NCI-H2029 treated with DMSO at 0.1 percent for 48 hours (cell line): ENCODE data around the gene RHOT2.
"Not testable (repeated sequence)": the region's sequence is repeated elsewhere in the genome, so short reads cannot be mapped to it uniquely, and the experiment has no call there.

Experiments used
- DNase-seq: peaks from one replicate; lab custom pipeline; 2025; lab: John Stamatoyannopoulos, UW

RHOT2 gene

GRCh38 chr16:700684-701584, 33.0 kb downstream of the RHOT2 start:
- DNase-seq: no peak

DNA sequence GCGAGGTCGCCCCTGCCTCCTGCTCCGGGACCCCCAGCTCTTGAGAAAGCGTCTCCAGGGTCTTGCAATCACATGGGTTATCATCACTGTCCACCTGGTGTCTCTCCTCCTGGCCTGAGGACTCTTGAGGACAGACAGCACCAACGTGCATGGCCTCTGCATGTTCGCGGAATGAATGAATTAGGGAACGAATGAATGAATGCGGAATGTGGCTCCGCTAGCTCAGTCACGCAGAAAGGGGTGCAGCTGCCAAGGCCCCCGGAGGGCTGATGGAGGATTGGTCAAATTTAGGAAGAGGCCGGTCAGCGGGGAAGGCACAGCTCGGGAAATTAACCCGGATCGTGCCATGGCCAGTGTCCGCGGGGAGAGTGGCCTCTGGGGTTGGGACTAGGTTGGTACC, 34.4 kb downstream of the RHOT2 start:
- DNase-seq: no peak

- no peak for DNase-seq
These were observed 35.5 kb downstream of the RHOT2 start for GRCh38 chr16:703406-703805.

DNA sequence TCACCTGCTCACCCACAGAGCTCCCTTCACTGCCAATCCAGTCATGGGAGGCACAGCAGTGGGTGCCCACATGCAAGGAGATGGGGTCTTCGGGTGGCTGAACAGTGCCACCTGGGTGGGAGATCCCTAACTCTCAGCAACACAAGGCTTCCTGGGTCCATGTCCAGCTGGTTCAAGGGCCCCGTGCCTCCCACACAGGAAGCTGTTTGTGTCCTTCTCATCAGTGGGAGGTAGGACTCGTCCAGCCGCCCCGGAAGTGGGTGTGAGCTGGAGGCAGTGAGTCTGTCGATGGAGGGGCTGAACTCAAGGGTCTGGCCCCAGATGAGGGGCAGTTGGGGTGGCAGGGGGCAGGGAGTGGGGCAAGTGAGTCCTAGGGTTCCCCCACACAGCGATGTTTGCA, 36.1 kb downstream of the RHOT2 start:
- DNase-seq: no peak

DNA sequence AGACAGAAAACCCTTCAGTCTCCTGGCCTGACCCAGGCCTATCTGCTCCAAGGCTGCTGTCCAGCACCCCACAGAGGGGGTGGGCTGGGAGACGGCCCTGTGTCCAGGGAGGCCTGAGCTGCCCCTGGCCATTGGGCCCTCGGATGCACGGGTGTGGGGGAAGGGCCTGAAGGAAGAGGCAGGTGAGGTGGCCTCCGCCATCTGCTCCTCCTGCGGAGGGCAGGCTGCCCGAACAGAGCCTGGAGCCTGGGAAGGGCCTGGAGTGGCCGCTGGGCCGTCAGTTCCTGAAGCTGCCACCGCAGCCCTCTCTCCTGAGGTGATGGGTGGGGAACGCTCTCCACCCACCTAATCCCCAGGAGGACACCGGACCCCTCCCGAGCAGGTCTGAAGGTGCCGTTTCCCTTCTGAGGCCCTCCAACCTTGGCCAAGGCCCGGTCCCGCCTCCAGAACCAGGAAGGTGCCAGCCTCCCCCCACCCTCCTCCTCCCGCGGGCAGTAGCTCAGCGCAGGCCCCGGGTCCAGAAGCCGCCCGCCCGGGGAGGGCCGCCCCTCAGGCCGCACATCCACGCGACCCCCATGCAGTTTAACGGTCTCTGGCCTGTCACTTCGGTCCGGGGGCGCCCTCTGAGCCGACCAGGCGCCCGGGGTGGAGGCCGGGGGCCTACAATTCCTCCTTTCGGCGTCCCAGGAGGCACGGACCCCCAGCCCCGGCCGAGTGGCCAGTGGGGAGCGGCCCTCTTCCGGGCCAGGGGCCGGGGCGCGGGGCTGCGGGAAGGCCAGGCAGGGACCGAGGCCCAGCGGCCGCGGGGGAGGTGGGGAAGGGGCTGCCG, 36.8 kb downstream of the RHOT2 start:
- no peak for DNase-seq

GRCh38 chr16:705431-706188, 37.7 kb downstream of the RHOT2 start, which contains the start of gene FBXL16:
Gene FBXL16 (minus strand): TSS chr16:705801. CDS start chr16:697405, 8,396 bp downstream.
- no peak for DNase-seq

- DNase-seq: no peak
These were observed 38.5 kb downstream of the RHOT2 start for GRCh38 chr16:706189-707061.

DNA sequence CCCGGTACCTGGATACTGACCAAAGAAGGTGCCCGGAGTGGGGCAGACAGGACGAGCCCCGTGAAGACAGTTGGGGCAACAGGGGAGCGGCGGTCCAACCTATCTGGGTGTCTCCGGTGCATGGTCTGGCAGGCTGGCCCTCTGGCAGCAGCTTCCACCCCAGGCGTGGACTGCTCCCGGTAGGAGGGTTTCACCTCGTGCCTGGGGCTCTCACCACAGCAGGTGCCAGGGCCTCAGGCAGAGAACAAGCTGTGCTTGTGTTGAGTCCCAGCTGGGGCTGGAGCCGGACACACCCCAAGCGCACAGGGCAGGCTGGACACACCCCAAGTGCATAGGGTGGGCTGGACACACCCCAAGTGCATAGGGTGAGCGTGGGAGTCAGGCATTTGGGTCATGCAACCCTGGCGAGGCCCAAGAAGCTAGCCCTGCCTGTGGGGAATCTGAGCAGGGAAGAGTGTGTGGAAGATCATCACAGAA, 39.2 kb downstream of the RHOT2 start:
- no peak for DNase-seq

GRCh38 chr16:708019-708418, 40.1 kb downstream of the RHOT2 start:
- DNase-seq: no peak

DNA sequence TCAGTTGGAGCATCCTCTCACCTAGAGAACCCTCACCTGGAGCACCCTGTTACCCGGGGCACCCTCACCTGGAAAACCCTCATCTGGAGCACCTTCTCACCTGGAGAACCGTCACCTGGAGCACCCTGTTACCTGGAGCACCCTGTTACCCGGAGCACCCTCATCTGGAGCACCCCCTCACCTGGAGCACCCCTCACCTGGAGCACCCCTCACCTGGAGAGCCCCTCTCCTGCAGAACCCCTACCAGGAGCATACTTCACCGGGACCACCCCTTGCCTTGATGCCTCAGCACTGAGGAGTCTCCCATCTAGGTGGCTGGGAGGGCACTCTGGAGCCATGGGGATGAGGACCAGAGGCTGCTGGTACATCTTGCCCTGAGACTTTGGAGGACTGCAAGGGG, 41.0 kb downstream of the RHOT2 start:
- DNase-seq: no peak

DNA sequence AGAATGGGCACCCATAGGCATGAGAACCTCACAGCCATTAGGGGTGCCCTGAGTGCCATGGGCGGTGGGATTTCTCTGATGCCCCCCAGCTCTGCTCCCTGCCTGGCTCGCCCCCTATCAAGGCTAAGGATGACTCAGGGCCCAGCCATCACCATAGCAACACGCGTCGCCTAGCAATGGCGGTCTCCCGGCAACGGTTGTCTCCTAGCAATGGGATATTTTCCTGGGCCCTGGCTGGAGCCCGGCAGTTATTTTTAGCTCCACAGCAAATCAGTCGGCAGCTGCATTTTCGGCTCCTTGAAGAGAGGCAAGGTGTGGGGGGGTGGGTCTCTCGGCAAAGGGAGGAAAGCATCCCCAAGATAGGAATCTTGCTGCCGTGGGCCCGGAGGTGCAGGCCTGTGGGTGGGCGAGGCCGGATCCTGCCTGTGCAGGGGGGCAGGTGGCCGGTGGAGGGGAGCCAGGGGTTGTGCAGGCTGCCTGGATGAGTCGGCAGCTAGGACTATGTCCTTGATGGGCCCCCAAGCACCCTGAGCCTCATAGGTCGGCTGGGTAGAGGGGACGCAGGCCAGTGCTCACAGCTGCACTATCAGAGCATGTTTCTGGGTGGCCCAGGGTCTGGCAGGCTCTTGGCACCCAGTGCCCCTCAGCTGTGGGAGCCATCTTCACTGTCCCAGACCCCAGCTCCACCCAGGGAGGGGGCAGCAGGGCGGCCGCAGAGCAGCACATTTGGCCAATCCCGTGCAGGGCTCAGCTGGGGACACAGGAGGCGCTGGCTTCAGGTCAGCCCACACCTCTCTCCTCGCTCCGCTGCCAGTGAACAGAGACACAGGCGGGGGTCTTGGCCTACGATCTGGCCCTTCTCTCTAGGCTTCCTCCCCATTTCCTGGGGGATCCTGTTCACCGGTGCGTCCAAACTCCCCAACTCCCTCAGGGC, 41.9 kb downstream of the RHOT2 start:
- no peak for DNase-seq

GRCh38 chr16:710500-711075, 42.7 kb downstream of the RHOT2 start:
- DNase-seq: no peak

DNA sequence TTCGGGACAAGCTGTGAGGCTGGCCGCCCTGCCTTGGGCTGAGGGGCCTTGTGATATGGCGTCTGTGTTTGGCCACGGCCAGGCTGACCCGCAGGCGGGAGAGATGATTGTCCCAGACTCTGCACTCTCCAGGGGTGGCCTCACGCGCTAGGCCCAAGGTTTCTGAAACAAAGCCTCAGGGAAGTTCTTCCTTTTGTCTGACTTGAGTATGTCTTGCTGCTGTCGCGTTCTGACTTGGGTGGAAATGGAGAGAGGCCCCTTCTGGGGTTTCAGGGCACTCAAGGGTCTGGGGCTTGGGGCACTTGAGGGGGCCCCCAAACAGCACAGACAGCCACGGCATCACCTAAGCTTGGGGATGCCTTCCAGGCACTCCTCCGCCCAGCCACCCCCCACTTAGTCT, 43.2 kb downstream of the RHOT2 start:
- DNase-seq: no peak

DNA sequence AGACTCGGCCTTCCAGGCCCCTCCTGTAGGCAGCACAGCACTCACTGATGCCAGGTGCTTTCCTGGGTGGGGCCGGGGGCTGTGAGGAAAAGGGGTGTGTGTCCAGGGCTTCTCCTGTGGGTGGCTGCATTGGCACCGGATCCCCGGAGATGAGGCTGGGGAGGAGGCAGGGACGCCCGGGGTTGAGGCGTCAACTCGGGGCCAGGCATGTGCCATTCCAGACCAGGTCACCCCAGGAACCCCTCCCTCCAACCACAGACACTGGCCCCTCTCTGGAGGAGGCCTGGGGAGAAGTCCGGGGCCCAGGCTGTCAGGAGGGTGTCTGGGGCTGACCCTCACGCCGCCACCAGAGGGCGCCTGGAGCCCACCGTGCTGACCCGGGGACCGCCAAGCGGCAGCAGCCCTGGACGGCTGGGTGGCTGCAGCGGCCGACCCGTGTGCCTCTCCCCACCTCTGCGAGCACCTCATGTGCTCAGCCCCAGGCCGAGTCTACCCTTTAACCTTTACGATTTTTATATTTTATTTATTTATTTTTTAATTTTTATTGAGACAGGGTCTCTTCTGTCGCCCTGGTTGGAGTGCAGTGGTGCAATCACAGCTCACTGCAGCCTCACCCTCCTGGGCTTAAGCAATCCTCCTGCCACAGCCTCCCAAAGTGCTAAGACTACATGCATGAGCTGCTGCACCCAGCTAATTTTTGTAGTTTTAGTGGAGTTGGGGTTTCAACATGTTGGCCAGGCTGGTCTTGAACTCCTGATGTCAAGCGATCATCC, 43.8 kb downstream of the RHOT2 start:
- DNase-seq: no peak

DNA sequence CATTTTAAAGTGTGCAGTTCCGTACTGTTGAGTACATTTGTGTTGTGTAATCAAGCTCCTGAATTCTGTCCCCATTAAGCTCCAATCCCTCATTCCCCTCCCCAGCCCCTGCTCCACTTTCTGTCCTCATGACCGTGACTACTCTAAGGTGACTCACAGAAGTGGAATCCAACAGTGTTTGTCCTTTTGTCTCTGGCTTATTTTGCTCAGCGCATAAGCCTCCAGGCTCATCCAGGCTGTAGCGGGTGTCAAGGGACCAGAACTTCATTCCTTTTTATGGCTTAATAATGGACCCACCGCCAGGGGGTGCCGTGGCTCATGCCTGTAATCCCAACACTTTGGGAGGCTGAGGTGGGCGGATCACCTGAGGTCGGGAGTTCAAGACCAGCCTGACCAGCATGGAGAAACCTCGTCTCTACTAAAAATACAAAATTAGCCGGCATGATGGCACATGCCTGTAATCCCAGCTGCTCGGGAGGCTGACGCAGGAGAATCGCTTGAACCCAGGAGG, 44.9 kb downstream of the RHOT2 start:
- DNase-seq: not testable (repeated sequence)

DNA sequence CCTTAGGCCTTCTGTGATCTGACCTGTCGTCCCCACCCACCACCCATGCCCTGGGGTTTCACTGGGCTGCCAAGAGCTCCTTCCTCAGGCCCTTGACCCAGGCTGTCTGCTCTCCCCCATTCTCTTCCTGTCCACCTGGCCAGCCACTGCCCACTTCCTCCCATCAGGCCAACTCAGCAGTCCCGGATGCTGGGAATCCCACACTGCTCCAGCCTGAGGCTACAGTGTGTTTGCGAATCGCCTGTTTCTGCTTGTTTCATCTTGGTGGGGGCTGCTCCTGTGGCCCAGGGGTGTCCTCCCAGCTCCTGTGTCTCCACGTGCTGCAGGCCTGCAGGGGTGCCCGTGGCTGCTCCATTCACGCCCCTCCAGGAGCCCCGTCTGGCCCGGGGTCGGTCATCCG, 46.1 kb downstream of the RHOT2 start:
- no peak for DNase-seq

GRCh38 chr16:714558-715476, 46.9 kb downstream of the RHOT2 start, which contains the start of gene METRN:
Gene METRN (plus strand): TSS chr16:715118. CDS start chr16:715290, 172 bp downstream.
- no peak for DNase-seq
